Ovary (tissue), 3 donors: ENCODE data around the gene PRKCH.

Experiments
- EP300 ChIP-seq: sonication (generic); formaldehyde crosslinking; IDR thresholded peaks from one replicate; pipeline ENCODE4 v1.6.1; 2017; ENCODE audit warnings: antibody characterized with exemption
- POLR2A ChIP-seq: fragments of 450-650 bp; IDR thresholded peaks from one replicate; pipeline ENCODE4 v1.6.1; 2017; ENCODE audit warnings: antibody characterized with exemption, mild to moderate bottlenecking, moderate library complexity
- TF ChIP-seq, protein P1 (sequence below), 3 donors: fragments of 450-650 bp in 2 of 3; fragments of 200-600 bp in 1 of 3; IDR thresholded peaks; one replicate each; pipeline versions ENCODE4 v1.5.1 to v1.8.0; 2016 to 2022; ENCODE audit warnings: antibody characterized with exemption in 3 of 3, mild to moderate bottlenecking in 1 of 3
- donor health status: DM: no; HTN: no; CAD: no.

DNA sequence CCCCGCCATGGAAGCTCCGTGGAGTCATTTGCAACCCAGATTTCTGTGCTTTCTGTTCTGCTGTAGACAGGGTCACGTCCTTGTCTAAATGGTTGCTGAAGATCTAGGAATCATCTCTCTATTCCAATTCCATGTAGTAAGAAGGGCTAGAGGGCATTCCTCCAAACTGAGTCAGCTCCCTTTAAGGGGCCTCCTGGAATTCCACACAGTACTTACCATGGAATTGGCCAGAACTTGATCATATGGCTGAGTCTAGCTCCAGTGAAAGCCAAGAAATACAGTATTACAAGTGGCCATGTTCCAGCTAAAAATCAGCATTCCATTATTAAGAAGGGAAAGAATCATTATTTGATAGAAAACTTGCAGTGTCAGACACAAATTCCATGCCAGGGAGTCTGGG, 171.9 kb downstream of the PRKCH start:
- TF ChIP-seq POLR2A: no peak
- TF ChIP-seq, protein P1, sequence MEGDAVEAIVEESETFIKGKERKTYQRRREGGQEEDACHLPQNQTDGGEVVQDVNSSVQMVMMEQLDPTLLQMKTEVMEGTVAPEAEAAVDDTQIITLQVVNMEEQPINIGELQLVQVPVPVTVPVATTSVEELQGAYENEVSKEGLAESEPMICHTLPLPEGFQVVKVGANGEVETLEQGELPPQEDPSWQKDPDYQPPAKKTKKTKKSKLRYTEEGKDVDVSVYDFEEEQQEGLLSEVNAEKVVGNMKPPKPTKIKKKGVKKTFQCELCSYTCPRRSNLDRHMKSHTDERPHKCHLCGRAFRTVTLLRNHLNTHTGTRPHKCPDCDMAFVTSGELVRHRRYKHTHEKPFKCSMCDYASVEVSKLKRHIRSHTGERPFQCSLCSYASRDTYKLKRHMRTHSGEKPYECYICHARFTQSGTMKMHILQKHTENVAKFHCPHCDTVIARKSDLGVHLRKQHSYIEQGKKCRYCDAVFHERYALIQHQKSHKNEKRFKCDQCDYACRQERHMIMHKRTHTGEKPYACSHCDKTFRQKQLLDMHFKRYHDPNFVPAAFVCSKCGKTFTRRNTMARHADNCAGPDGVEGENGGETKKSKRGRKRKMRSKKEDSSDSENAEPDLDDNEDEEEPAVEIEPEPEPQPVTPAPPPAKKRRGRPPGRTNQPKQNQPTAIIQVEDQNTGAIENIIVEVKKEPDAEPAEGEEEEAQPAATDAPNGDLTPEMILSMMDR (IDR thresholded peaks at IDR 0.05): no peak
- no peak for TF ChIP-seq EP300
